ENCODE measurements around the gene ELL2.

Gene ELL2

DNA sequence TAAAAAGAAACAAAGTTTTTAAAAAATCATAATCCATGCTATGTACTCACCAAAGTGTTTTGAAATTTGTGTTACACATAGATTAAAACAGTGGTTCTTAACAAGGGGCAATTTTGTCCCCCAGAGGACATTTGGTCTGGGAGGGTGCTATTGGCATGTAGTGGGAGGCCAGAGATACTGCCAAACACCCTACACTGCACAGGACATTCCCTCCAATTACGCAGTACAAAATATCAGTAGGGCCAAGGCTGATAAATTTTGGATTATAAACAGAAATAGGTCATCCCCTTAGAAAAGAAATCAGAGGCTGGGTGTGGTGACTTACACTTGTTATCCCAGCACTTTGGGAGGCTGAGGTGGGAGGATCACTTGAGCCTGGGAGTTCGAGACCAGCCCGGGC lies 38.9 kb downstream of the ELL2 start:
- Histone ChIP-seq H3K4me3 (ENCODE audit: low read length in 2 of 2) (no peak overlapping the region), H3K27me3 (ENCODE audit: control insufficient read depth in 2 of 2, insufficient read depth in 2 of 2, low read length in 2 of 2) (no peaks in the 10 kb centered on the region), H3K36me3 (ENCODE audit: control insufficient read depth in 2 of 2, insufficient read depth in 2 of 2, low read length in 2 of 2) (no peaks in the 10 kb centered on the region), H3K4me1 (ENCODE audit: control insufficient read depth in 2 of 2, insufficient read depth in 2 of 2, low read length in 2 of 2) (no peaks in the 10 kb centered on the region), H3K9me3 (ENCODE audit: control insufficient read depth in 2 of 2, low read length in 2 of 2) (no peaks in the 10 kb centered on the region), H3K27ac (ENCODE audit: low read depth in 2 of 2, low read length in 2 of 2) (no peak overlapping the region), H3K9ac (ENCODE audit: low read depth in 1 of 2, low read length in 2 of 2) (no peak overlapping the region)

DNA sequence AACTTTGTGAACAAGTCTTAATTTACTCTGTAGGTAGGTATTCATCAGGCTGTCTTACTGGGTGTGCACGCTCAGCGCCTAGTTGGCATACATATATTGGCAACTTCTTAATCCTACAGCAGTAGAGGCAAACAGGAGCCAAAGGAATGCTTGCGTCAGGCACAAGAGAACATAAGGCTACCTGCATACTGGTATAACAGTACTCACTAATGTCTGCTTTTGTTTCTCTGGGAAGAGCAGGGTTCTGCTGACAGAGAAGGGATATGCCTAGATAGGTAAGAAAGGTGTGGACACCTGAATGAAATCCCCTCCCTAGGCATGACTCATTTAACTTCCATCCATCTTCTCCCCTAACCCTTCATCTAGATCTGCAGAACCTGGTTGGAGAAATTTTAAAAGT lies 40.1 kb downstream of the ELL2 start:
- no peak overlapping the region for H3K9ac ChIP-seq (ENCODE audit: low read depth in 1 of 2, low read length in 2 of 2)
- H3K27me3 ChIP-seq (ENCODE audit: control insufficient read depth in 2 of 2, insufficient read depth in 2 of 2, low read length in 2 of 2) = no peaks in the 10 kb centered on the region
- H3K36me3 ChIP-seq (ENCODE audit: control insufficient read depth in 2 of 2, insufficient read depth in 2 of 2, low read length in 2 of 2) = no peaks in the 10 kb centered on the region
- peaks cover 0 to 4% of the 10 kb centered on the region in 2 donors for H3K4me1 ChIP-seq (ENCODE audit: control insufficient read depth in 2 of 2, insufficient read depth in 2 of 2, low read length in 2 of 2)
- H3K27ac ChIP-seq (ENCODE audit: low read depth in 2 of 2, low read length in 2 of 2) = no peak overlapping the region
- no peak overlapping the region for H3K4me3 ChIP-seq (ENCODE audit: low read length in 2 of 2)
- H3K9me3 ChIP-seq (ENCODE audit: control insufficient read depth in 2 of 2, low read length in 2 of 2) = no peaks in the 10 kb centered on the region

DNA sequence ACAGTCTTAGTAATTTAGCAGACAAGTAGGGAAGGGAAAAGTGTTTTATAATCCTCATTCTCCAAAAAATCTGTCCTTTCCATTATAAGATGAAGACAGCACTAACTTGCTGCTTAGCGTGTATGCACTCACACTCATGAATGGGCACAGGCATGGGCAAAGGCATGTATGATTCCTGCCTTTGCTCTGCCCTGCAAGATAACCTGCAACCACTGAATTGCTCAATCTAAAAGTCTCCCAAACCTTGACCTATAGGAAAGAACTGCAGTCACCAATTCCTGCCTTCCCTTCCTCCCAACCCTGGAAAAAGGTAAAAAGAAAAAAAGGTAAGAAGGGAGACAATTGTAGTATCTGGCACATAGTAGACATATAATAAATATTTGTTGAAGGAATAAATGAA lies 40.8 kb downstream of the ELL2 start:
- peaks cover 0 to 4% of the 10 kb centered on the region in 2 donors for H3K4me1 ChIP-seq (ENCODE audit: control insufficient read depth in 2 of 2, insufficient read depth in 2 of 2, low read length in 2 of 2)
- H3K9ac ChIP-seq (ENCODE audit: low read depth in 1 of 2, low read length in 2 of 2) = no peak overlapping the region
- no peak overlapping the region for H3K27ac ChIP-seq (ENCODE audit: low read depth in 2 of 2, low read length in 2 of 2)
- no peaks in the 10 kb centered on the region for H3K36me3 ChIP-seq (ENCODE audit: control insufficient read depth in 2 of 2, insufficient read depth in 2 of 2, low read length in 2 of 2)
- no peak overlapping the region for H3K4me3 ChIP-seq (ENCODE audit: low read length in 2 of 2)
- H3K27me3 ChIP-seq (ENCODE audit: control insufficient read depth in 2 of 2, insufficient read depth in 2 of 2, low read length in 2 of 2) = no peaks in the 10 kb centered on the region
- no peaks in the 10 kb centered on the region for H3K9me3 ChIP-seq (ENCODE audit: control insufficient read depth in 2 of 2, low read length in 2 of 2)

DNA sequence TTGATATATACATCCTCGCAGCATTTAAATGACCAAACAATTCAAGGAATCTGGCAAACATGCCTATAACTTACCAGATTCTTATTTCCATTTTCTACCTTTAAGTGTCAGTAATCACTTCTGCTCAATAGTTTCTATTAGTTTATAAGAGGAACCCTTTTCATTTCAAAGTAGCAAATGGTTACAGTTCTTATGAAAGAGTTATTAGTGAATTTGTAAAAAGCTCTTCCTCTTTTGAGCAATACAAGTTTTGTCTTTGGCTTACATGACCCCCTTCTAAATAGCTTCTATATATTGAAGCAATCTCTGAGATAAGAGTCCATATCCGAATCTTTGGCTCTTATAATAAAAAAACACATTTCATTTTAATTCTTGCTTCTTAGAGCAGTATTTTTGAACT lies 42.0 kb downstream of the ELL2 start:
- H3K9me3 ChIP-seq (ENCODE audit: control insufficient read depth in 2 of 2, low read length in 2 of 2) = no peaks in the 10 kb centered on the region
- no peak overlapping the region for H3K27ac ChIP-seq (ENCODE audit: low read depth in 2 of 2, low read length in 2 of 2)
- H3K4me3 ChIP-seq (ENCODE audit: low read length in 2 of 2) = no peak overlapping the region
- H3K4me1 ChIP-seq (ENCODE audit: control insufficient read depth in 2 of 2, insufficient read depth in 2 of 2, low read length in 2 of 2) = peaks cover 0 to 4% of the 10 kb centered on the region in 2 donors
- no peak overlapping the region for H3K9ac ChIP-seq (ENCODE audit: low read depth in 1 of 2, low read length in 2 of 2)
- H3K36me3 ChIP-seq (ENCODE audit: control insufficient read depth in 2 of 2, insufficient read depth in 2 of 2, low read length in 2 of 2) = no peaks in the 10 kb centered on the region
- H3K27me3 ChIP-seq (ENCODE audit: control insufficient read depth in 2 of 2, insufficient read depth in 2 of 2, low read length in 2 of 2) = no peaks in the 10 kb centered on the region

DNA sequence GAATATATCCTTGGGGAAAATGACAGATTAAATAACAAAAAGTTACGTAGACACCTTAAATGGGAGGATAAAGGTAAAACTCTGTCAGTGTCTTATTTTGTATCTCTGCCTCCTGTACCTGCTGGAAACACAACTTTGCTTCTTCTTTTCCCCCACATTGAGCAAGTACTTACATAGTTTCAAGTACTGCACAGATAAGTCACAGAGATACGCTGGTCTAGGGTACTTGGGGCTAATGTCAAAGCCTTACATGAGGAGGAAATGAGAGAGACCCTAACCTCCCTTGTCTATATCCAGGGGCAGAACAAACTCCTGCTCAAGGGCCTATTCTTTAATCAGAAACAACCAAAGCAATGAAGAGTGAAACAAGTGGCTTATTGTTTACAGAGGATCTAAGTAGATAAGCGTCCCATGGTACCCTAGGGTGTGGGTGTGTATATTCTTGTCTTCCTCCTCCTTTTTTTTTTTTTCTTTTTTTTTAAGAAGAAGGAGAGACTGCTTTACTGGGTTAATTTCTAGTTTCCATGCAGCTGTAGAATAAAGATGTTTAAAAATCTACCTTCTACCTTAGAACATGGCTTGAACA lies 43.1 kb downstream of the ELL2 start:
- Histone ChIP-seq H3K9ac (ENCODE audit: low read depth in 1 of 2, low read length in 2 of 2) (no peak overlapping the region), H3K9me3 (ENCODE audit: control insufficient read depth in 2 of 2, low read length in 2 of 2) (no peaks in the 10 kb centered on the region), H3K27ac (ENCODE audit: low read depth in 2 of 2, low read length in 2 of 2) (no peak overlapping the region), H3K4me3 (ENCODE audit: low read length in 2 of 2) (no peak overlapping the region), H3K4me1 (ENCODE audit: control insufficient read depth in 2 of 2, insufficient read depth in 2 of 2, low read length in 2 of 2) (peaks cover 0 to 4% of the 10 kb centered on the region in 2 donors), H3K36me3 (ENCODE audit: control insufficient read depth in 2 of 2, insufficient read depth in 2 of 2, low read length in 2 of 2) (no peaks in the 10 kb centered on the region), H3K27me3 (ENCODE audit: control insufficient read depth in 2 of 2, insufficient read depth in 2 of 2, low read length in 2 of 2) (no peaks in the 10 kb centered on the region)

DNA sequence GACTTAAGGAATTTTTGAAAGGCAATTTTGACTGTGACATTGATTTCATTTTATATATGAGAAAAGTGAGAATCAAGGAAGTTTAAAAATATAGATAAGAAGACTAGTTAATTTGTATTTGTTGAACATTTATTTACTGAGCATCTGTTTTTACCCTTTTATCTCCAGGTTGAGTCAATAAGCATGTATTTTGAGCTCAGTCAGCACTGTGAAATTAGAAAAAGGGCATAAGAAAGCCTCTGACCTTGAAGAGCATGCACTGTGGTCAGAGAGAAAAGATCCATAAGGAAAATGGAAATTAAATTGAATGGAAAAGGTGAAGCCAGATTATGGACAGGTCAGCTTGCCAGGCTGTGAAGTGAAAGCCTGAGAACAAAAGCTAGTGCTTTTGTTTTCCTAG lies 44.4 kb downstream of the ELL2 start:
- no peak overlapping the region for H3K27ac ChIP-seq (ENCODE audit: low read depth in 2 of 2, low read length in 2 of 2)

DNA sequence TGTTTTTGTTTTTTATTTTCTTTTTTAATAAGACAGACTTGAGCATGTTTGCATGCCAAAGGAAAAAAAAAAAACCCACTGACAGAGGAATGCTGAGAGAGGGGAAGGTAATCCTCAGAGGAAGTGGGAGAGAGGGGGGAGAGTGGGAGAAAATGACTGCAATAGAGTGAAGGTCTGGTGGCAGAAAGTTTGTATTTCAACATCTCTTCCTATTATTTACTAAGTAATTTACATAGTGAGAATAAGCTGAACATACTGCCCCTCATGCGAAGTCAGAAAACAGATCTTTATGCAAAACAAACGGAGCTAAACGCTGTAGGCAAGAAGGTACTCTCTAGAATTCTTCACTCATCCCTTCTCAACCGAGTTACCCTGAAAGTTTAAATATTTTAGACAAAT lies 45.0 kb downstream of the ELL2 start:
- H3K4me1 ChIP-seq (ENCODE audit: control insufficient read depth in 2 of 2, insufficient read depth in 2 of 2, low read length in 2 of 2) = peaks cover 0 to 4% of the 10 kb centered on the region in 2 donors
- H3K36me3 ChIP-seq (ENCODE audit: control insufficient read depth in 2 of 2, insufficient read depth in 2 of 2, low read length in 2 of 2) = no peaks in the 10 kb centered on the region
- no peaks in the 10 kb centered on the region for H3K9me3 ChIP-seq (ENCODE audit: control insufficient read depth in 2 of 2, low read length in 2 of 2)
- H3K27ac ChIP-seq (ENCODE audit: low read depth in 2 of 2, low read length in 2 of 2) = no peak overlapping the region
- no peak overlapping the region for H3K4me3 ChIP-seq (ENCODE audit: low read length in 2 of 2)
- H3K9ac ChIP-seq (ENCODE audit: low read depth in 1 of 2, low read length in 2 of 2) = no peak overlapping the region
- H3K27me3 ChIP-seq (ENCODE audit: control insufficient read depth in 2 of 2, insufficient read depth in 2 of 2, low read length in 2 of 2) = no peaks in the 10 kb centered on the region

More for the DNA sequence above, 44.4 kb downstream of the ELL2 start:
- Histone ChIP-seq H3K4me1 (ENCODE audit: control insufficient read depth in 2 of 2, insufficient read depth in 2 of 2, low read length in 2 of 2) (peaks cover 0 to 4% of the 10 kb centered on the region in 2 donors), H3K9me3 (ENCODE audit: control insufficient read depth in 2 of 2, low read length in 2 of 2) (no peaks in the 10 kb centered on the region), H3K27me3 (ENCODE audit: control insufficient read depth in 2 of 2, insufficient read depth in 2 of 2, low read length in 2 of 2) (no peaks in the 10 kb centered on the region), H3K9ac (ENCODE audit: low read depth in 1 of 2, low read length in 2 of 2) (no peak overlapping the region), H3K36me3 (ENCODE audit: control insufficient read depth in 2 of 2, insufficient read depth in 2 of 2, low read length in 2 of 2) (no peaks in the 10 kb centered on the region), H3K4me3 (ENCODE audit: low read length in 2 of 2) (no peak overlapping the region)

DNA sequence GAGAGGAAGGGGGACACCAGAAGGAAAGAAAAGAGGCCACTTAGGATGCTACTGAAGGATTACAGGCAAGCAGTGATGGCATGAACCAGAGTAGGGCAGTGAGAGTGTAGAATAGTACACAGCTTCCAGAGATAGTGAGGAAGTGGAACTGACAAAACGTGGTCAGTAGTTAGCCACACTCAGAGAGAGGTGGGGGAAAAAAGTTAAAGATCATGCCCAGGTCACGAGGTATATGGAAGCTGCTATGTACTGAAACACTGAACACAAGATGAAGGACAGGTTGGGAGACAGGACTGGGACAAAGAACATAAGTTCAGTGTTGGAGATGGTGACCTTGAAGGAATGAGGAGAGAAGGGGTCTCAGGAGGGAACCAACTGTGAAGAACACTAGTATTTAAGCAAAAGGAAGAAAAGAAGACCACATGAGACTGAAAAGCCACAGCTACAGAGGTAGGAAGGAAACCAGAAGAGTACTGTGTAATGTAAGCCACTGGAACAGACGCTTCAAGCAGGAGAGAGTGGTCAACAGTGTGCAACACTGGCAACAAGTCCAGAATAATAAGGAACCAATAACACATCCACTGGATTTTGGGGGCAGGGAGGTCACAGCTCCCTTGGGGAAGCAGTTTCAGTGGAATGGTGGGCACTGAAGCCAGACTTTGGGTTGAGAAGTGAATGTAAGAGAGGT lies 45.5 kb downstream of the ELL2 start:
- H3K27me3 ChIP-seq (ENCODE audit: control insufficient read depth in 2 of 2, insufficient read depth in 2 of 2, low read length in 2 of 2) = no peaks in the 10 kb centered on the region
- peaks cover 0 to 4% of the 10 kb centered on the region in 2 donors for H3K4me1 ChIP-seq (ENCODE audit: control insufficient read depth in 2 of 2, insufficient read depth in 2 of 2, low read length in 2 of 2)
- H3K36me3 ChIP-seq (ENCODE audit: control insufficient read depth in 2 of 2, insufficient read depth in 2 of 2, low read length in 2 of 2) = no peaks in the 10 kb centered on the region
- no peak overlapping the region for H3K9ac ChIP-seq (ENCODE audit: low read depth in 1 of 2, low read length in 2 of 2)
- H3K4me3 ChIP-seq (ENCODE audit: low read length in 2 of 2) = no peak overlapping the region
- H3K9me3 ChIP-seq (ENCODE audit: control insufficient read depth in 2 of 2, low read length in 2 of 2) = no peaks in the 10 kb centered on the region
- H3K27ac ChIP-seq (ENCODE audit: low read depth in 2 of 2, low read length in 2 of 2) = no peak overlapping the region

DNA sequence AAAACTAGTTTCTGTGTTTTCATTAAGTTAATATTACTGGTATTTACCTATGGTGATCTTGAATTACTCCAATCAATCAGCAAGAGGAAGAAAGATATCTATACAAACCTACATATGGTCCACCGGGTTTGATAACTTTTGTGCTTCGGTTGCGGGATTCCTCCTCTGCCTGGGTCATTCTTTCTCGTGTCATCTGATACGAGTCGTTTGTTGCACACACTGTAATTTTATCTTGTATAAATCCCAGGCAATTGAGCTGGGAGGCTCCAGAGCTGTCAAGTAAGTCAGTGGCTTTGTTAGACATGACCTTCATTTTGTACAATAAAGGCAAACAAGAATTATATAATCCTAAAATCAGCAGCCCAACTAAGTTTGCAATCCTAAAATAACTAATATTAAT lies 48.0 kb downstream of the ELL2 start:
- Histone ChIP-seq H3K4me3 (ENCODE audit: low read length in 2 of 2) (no peak overlapping the region), H3K9ac (ENCODE audit: low read depth in 1 of 2, low read length in 2 of 2) (no peak overlapping the region), H3K27ac (ENCODE audit: low read depth in 2 of 2, low read length in 2 of 2) (no peak overlapping the region), H3K27me3 (ENCODE audit: control insufficient read depth in 2 of 2, insufficient read depth in 2 of 2, low read length in 2 of 2) (no peaks in the 10 kb centered on the region), H3K36me3 (ENCODE audit: control insufficient read depth in 2 of 2, insufficient read depth in 2 of 2, low read length in 2 of 2) (no peaks in the 10 kb centered on the region), H3K9me3 (ENCODE audit: control insufficient read depth in 2 of 2, low read length in 2 of 2) (no peaks in the 10 kb centered on the region), H3K4me1 (ENCODE audit: control insufficient read depth in 2 of 2, insufficient read depth in 2 of 2, low read length in 2 of 2) (peaks cover 0 to 4% of the 10 kb centered on the region in 2 donors)

DNA sequence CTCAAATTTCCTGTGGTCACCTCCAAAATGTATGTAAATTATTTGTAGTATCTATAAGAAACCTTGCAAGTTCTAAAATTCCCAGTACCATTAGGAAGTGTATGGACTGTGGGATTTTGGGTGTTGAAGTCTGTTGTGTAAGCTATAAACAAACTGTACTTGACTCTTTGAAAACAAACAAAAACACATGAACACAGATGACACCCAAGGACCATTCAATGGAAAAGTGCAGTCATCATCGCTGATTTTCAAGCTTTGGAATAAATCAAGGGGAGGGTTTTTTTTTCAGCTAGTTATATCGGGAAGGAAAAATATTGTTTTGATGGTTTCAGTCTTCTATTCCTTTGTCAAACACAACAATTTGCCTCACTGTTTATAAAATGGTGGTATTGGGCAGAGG lies 49.6 kb downstream of the ELL2 start:
- H3K27ac ChIP-seq (ENCODE audit: low read depth in 2 of 2, low read length in 2 of 2) = no peak overlapping the region
- H3K27me3 ChIP-seq (ENCODE audit: control insufficient read depth in 2 of 2, insufficient read depth in 2 of 2, low read length in 2 of 2) = no peaks in the 10 kb centered on the region
- no peak overlapping the region for H3K4me3 ChIP-seq (ENCODE audit: low read length in 2 of 2)
- no peaks in the 10 kb centered on the region for H3K36me3 ChIP-seq (ENCODE audit: control insufficient read depth in 2 of 2, insufficient read depth in 2 of 2, low read length in 2 of 2)
- no peaks in the 10 kb centered on the region for H3K4me1 ChIP-seq (ENCODE audit: control insufficient read depth in 2 of 2, insufficient read depth in 2 of 2, low read length in 2 of 2)
- H3K9me3 ChIP-seq (ENCODE audit: control insufficient read depth in 2 of 2, low read length in 2 of 2) = no peaks in the 10 kb centered on the region
- H3K9ac ChIP-seq (ENCODE audit: low read depth in 1 of 2, low read length in 2 of 2) = no peak overlapping the region

Measured in mucosa of rectum (tissue), 2 donors.